ENCODE measurements around the gene MPC1L. TPM values are rescaled to one million over a fixed set of nuclear protein-coding genes. Genes with fewer than 3 reads are reported as not detected.
"Not testable (repeated sequence)": the region's sequence is repeated elsewhere in the genome, so short reads cannot be mapped to it uniquely, and the experiment has no call there.

MPC1L gene
- total RNA-seq, 2 donors from 2014 or later: not detected

GRCh38 chrX:40579900-40580536 lies 43.2 kb upstream of the MPC1L start:
- no peak for TF ChIP-seq CTCF (IDR thresholded peaks at IDR 0.05)
- peak overlapping the region; percentile 81 for H3K27ac ChIP-seq
- peak overlapping the region; percentile 78 for H3K4me3 ChIP-seq
- H3K9ac ChIP-seq (ENCODE audit: low read depth in 2 of 2, low read length in 2 of 2): peak overlapping the region in 1 of 2 donors; percentile 63
- no peaks in the 10 kb centered on the region for H3K36me3 ChIP-seq
- DNase-seq: no peak
- no peaks in the 10 kb centered on the region for H3K9me3 ChIP-seq
- intact Hi-C loops (cut with DNase I): no loop called here
- H3K4me1 ChIP-seq: no peaks in the 10 kb centered on the region
- no peaks in the 10 kb centered on the region for H3K27me3 ChIP-seq

GRCh38 chrX:40580537-40581335 lies 42.5 kb upstream of the MPC1L start, which contains the start of gene ATP6AP2:
Gene ATP6AP2 (plus strand): TSS chrX:40580970. CDS start chrX:40581066, 96 bp downstream.
- H3K9me3 ChIP-seq: no peaks in the 10 kb centered on the region
- intact Hi-C loops (cut with DNase I): no loop called here
- H3K27me3 ChIP-seq: no peaks in the 10 kb centered on the region
- H3K9ac ChIP-seq (ENCODE audit: low read depth in 2 of 2, low read length in 2 of 2): peak within 1 kb of the TSS; percentile 52 to 63
- H3K36me3 ChIP-seq: no peaks in the 10 kb centered on the region
- no peaks in the 10 kb centered on the region for H3K4me1 ChIP-seq
- no peak for TF ChIP-seq CTCF (IDR thresholded peaks at IDR 0.05)
- peak; percentile 92 for DNase-seq
- peak within 1 kb of the TSS; percentile 81 for H3K27ac ChIP-seq
- peak within 1 kb of the TSS; percentile 78 for H3K4me3 ChIP-seq

- no peak for TF ChIP-seq CTCF (IDR thresholded peaks at IDR 0.05)
- Histone ChIP-seq H3K27me3 (no peaks in the 10 kb centered on the region), H3K4me1 (no peaks in the 10 kb centered on the region), H3K9ac (ENCODE audit: low read depth in 2 of 2, low read length in 2 of 2) (peak overlapping the region; percentile 52 to 63), H3K27ac (peak overlapping the region; percentile 81), H3K9me3 (no peaks in the 10 kb centered on the region), H3K4me3 (peak overlapping the region; percentile 78), H3K36me3 (no peaks in the 10 kb centered on the region)
- intact Hi-C loops (cut with DNase I): no loop called here
- DNase-seq: no peak
These were observed 41.8 kb upstream of the MPC1L start for GRCh38 chrX:40581336-40581920.

GRCh38 chrX:40582178-40582577 lies 41.0 kb upstream of the MPC1L start:
- H3K4me3 ChIP-seq; H3K4me1 ChIP-seq; H3K9ac ChIP-seq (ENCODE audit: low read depth in 2 of 2, low read length in 2 of 2); H3K9me3 ChIP-seq; H3K27me3 ChIP-seq; H3K27ac ChIP-seq; H3K36me3 ChIP-seq; DNase-seq; intact Hi-C loops (cut with DNase I): not testable (repeated sequence)

- Histone ChIP-seq H3K4me3 (no peak overlapping the region), H3K27ac (no peak overlapping the region), H3K36me3 (no peaks in the 10 kb centered on the region), H3K9ac (ENCODE audit: low read depth in 2 of 2, low read length in 2 of 2) (no peak overlapping the region), H3K4me1 (no peaks in the 10 kb centered on the region), H3K27me3 (no peaks in the 10 kb centered on the region), H3K9me3 (no peaks in the 10 kb centered on the region)
- intact Hi-C loops (cut with DNase I): no loop called here
- TF ChIP-seq CTCF (IDR thresholded peaks at IDR 0.05): no peak
- no peak for DNase-seq
These were observed 40.4 kb upstream of the MPC1L start for GRCh38 chrX:40582811-40583210.

- H3K27ac ChIP-seq; H3K4me1 ChIP-seq; H3K9ac ChIP-seq (ENCODE audit: low read depth in 2 of 2, low read length in 2 of 2); H3K4me3 ChIP-seq; H3K9me3 ChIP-seq; DNase-seq; intact Hi-C loops (cut with DNase I); H3K27me3 ChIP-seq; H3K36me3 ChIP-seq: not testable (repeated sequence)
These were observed 35.6 kb upstream of the MPC1L start for GRCh38 chrX:40587623-40588022.

GRCh38 chrX:40589616-40590321 lies 33.5 kb upstream of the MPC1L start:
- DNase-seq; H3K9ac ChIP-seq (ENCODE audit: low read depth in 2 of 2, low read length in 2 of 2); H3K4me3 ChIP-seq; H3K9me3 ChIP-seq; H3K4me1 ChIP-seq; H3K36me3 ChIP-seq; intact Hi-C loops (cut with DNase I); H3K27ac ChIP-seq; H3K27me3 ChIP-seq: not testable (repeated sequence)
